Measurements from ENCODE around the gene DDX27.

The DDX27 gene

DNA sequence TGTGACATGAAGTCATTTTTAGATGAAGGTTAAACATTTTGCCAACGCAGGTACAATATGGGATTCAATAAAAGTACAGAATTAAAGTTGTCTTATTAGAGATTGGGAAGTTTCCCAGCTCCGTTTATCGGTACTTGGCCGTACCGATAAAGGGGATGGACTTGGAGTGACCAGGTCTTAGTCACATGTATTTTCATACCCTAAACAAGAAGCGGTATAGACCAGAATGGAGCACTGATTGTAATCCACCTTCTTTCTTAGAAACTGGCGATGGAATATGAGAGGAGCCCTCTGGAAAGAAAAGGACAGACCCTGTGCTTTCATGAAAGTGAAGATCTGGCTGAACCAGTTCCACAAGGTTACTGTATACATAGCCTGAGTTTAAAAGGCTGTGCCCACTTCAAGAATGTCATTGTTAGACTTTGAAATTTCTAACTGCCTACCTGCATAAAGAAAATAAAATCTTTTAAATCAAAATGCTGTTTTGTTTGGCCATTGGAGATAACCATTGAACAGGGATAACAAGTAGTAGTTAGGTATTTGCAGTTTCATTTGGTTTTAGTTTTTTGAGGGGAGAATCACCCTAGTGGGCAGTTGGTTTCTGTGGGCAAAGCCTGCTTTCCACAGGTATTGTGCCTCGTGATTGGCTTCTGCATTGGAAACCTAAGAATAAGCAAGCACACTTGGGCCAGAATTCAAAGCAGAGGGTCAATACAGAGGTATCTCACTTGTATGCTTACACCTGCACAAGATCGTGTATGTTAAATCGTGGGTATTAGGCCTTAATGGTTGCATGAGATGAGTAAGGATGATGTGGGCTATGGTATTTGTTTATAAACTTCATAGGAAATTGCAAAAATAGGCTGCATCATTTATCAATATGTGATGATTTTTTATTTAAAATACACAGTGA, 69.8 kb downstream of the DDX27 start:
- DNase-seq (ENCODE audit: low read depth in 3 of 3, low spot score in 1 of 3): no peak

DNA sequence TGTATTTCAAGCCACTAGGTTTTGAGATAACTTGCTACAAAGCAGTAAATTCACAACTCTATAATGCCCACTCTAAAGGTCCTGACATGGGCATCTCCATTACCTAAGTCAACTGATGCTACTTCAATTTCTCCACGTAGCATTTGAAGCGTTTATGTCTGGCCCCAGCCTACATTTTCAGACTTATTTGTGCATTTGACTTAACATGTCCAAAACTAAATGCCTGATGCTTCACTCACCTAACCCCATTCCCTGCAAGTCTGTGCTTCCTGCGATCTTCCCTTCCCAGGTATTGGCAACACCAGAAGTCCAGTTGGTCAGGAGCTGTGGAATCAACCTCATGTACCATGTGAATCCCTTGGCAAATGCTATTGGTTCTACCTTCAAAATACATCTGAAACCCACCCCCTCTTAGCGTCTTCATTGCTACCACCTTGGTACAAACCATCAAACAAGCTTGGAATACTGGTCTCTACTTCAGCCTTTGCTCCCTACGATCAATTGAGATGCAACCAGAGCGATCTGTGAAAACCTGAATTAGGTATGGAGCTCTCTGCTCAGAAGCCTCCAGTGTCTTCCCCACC, 71.5 kb downstream of the DDX27 start:
- DNase-seq (ENCODE audit: low read depth in 3 of 3, low spot score in 1 of 3): no peak

DNA sequence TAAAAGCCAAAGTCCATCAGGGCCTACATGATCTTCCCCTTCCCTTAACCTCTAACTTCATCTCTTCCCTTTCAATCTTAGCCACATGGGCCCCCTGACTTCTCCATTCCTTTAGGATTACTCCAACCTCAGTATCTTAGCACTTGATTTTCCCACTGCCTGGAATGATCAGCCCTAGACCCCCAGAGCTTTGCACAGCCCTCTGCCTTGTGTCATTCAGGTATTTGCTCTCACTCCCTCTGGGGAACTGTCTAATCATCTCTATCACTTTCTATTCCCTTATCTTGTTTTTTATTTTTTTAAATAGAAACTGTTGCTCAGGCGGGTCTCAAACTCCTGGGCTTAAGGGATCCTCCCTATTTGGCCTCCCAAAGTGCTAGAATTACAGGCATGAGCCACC, 72.0 kb downstream of the DDX27 start:
- no peak for DNase-seq (ENCODE audit: low read depth in 3 of 3, low spot score in 1 of 3)

DNA sequence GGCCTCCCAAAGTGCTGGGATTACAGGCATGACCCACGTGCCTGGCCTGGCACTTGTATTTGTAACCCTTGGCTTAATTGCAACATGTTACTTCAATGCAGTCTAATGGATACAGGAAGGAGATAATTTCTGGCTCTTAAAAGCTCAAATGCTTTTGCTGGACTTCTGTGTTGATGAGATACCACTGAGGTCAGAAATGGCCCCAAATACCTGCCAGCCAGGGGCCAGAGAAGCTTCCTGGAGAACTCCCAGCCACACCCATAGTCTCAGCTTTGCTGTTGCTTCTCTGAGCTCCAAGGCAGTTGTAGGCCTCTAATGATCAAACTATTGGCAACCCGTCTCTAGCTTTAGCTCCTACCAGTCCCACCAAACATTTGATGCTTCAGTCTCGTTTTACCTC, 72.8 kb downstream of the DDX27 start:
- no peak for DNase-seq (ENCODE audit: low read depth in 3 of 3, low spot score in 1 of 3)

DNA sequence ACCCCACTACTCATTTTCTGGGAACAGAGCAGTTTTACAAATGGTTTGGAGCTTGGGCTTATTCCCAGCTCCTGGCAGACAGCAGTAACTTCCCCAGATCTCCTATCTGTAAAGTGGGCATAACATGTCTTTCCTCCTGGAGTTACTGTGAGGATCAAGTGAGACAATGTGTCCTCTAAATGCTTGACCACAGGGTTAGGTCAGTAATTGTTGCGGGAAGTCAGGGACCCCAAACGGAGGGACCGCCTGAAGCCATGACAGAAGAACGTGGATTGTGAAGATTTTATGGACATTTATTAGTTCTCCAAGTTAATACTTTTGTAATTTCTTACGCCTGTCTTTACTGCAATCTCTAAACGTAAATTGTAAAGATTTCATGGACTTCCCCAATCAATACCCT, 73.9 kb downstream of the DDX27 start:
- DNase-seq (ENCODE audit: low read depth in 3 of 3, low spot score in 1 of 3): no peak
